OCI-LY1 (cell line): ENCODE measurements around the gene SH3RF3.

Experiments used
- H2AFZ ChIP-seq: fragments of 200-600 bp; sonication (generic), shearing (Covaris generic); 2 replicates; pipeline ENCODE4 v1.6.0; 2014; ENCODE audit warnings: antibody characterized with exemption, mild to moderate bottlenecking, low read length
- H3F3A ChIP-seq: fragments of 200-600 bp; sonication (generic), shearing (Covaris generic); 2 replicates; pipeline ENCODE4 v1.6.0; 2014; ENCODE audit warnings: mild to moderate bottlenecking, antibody characterized with exemption, low read length, moderate library complexity; ENCODE audit not compliant: insufficient read depth
- H3K27ac ChIP-seq: fragments of 200-600 bp; sonication (generic); 2 replicates; pipeline ENCODE4 v1.5.1; 2014; ENCODE audit warnings: low read length, mixed run types, mild to moderate bottlenecking, low read depth; ENCODE audit not compliant: poor library complexity, severe bottlenecking
- H3K27me3 ChIP-seq: fragments of 200-600 bp; sonication (generic); 2 replicates; pipeline ENCODE4 v1.6.0; 2014; ENCODE audit warnings: antibody characterized with exemption, mild to moderate bottlenecking, low read length, moderate library complexity; ENCODE audit not compliant: insufficient read depth
- H3K36me3 ChIP-seq: fragments of 200-600 bp; sonication (generic); 2 replicates; pipeline ENCODE4 v1.6.1; 2014; ENCODE audit warnings: mild to moderate bottlenecking, antibody characterized with exemption, low read length, moderate library complexity, mixed read lengths; ENCODE audit not compliant: insufficient read depth
- H3K4me1 ChIP-seq: fragments of 200-600 bp; sonication (generic); 2 replicates; pipeline ENCODE4 v1.5.1; 2014; ENCODE audit warnings: mild to moderate bottlenecking, low read length, moderate library complexity; ENCODE audit not compliant: insufficient read depth, severe bottlenecking
- H3K4me2 ChIP-seq: fragments of 200-600 bp; sonication (generic), shearing (Covaris generic); 2 replicates; pipeline ENCODE4 v1.6.1; 2014; ENCODE audit warnings: low read length
- H3K4me3 ChIP-seq: fragments of 200-600 bp; sonication (generic); 2 replicates; pipeline ENCODE4 v1.5.1; 2014; ENCODE audit warnings: low read length, low read depth, mild to moderate bottlenecking, mixed read lengths; ENCODE audit not compliant: poor library complexity, severe bottlenecking
- H3K79me2 ChIP-seq: fragments of 200-600 bp; shearing (Covaris generic); 2 replicates; pipeline ENCODE4 v1.6.1; 2016; ENCODE audit warnings: mixed run types, low read length, mixed read lengths; ENCODE audit not compliant: insufficient read depth
- H3K9ac ChIP-seq: fragments of 200-600 bp; sonication (generic), shearing (Covaris generic); 2 replicates; pipeline ENCODE4 v1.6.1; 2014; ENCODE audit warnings: mild to moderate bottlenecking, low read length, mixed read lengths
- H3K9me2 ChIP-seq: fragments of 200-600 bp; sonication (generic), shearing (Covaris generic); 2 replicates; pipeline ENCODE4 v1.6.1; 2014; ENCODE audit warnings: low read depth, mild to moderate bottlenecking, low read length, mixed read lengths
- H3K9me3 ChIP-seq: fragments of 200-600 bp; shearing (Covaris generic); 2 replicates; pipeline ENCODE4 v1.6.1; 2014; ENCODE audit warnings: low read length, mixed read lengths
- H4K20me1 ChIP-seq: fragments of 200-600 bp; sonication (generic), shearing (Covaris generic); 2 replicates; pipeline ENCODE4 v1.6.0; 2016; ENCODE audit warnings: mild to moderate bottlenecking, low read length; ENCODE audit not compliant: insufficient read depth
- EZH2 ChIP-seq: fragments of 200-600 bp; sonication (generic), shearing (Covaris generic); IDR thresholded peaks from 2 replicates; pipeline ENCODE4 v1.8.0; 2017; ENCODE audit warnings: borderline replicate concordance, mixed run types, mild to moderate bottlenecking, antibody characterized with exemption, low read length, moderate library complexity, mixed read lengths
- TF ChIP-seq, protein P1 (sequence below): fragments of 200-600 bp; sonication (generic), shearing (Covaris generic); IDR thresholded peaks from 2 replicates; pipeline ENCODE4 v1.5.1; 2017; ENCODE audit warnings: mild to moderate bottlenecking, antibody characterized with exemption, low read length, moderate library complexity, mixed read lengths

The SH3RF3 gene

GRCh38 chr2:109259671-109260070 lies 130.7 kb downstream of the SH3RF3 start:
- H3K9ac ChIP-seq: no peak overlapping the region
- no peak overlapping the region for H3K27ac ChIP-seq
- H3K27me3 ChIP-seq: peaks cover 10% of the 10 kb centered on the region
- H3K9me2 ChIP-seq: no peaks in the 10 kb centered on the region
- no peak overlapping the region for H2AFZ ChIP-seq
- no peaks in the 10 kb centered on the region for H3F3A ChIP-seq
- H3K9me3 ChIP-seq: no peaks in the 10 kb centered on the region
- no peaks in the 10 kb centered on the region for H4K20me1 ChIP-seq
- no peak overlapping the region for H3K4me3 ChIP-seq
- H3K4me1 ChIP-seq: no peaks in the 10 kb centered on the region
- H3K79me2 ChIP-seq: no peaks in the 10 kb centered on the region
- no peak overlapping the region for H3K4me2 ChIP-seq
- TF ChIP-seq EZH2: no peak
- TF ChIP-seq, protein P1, sequence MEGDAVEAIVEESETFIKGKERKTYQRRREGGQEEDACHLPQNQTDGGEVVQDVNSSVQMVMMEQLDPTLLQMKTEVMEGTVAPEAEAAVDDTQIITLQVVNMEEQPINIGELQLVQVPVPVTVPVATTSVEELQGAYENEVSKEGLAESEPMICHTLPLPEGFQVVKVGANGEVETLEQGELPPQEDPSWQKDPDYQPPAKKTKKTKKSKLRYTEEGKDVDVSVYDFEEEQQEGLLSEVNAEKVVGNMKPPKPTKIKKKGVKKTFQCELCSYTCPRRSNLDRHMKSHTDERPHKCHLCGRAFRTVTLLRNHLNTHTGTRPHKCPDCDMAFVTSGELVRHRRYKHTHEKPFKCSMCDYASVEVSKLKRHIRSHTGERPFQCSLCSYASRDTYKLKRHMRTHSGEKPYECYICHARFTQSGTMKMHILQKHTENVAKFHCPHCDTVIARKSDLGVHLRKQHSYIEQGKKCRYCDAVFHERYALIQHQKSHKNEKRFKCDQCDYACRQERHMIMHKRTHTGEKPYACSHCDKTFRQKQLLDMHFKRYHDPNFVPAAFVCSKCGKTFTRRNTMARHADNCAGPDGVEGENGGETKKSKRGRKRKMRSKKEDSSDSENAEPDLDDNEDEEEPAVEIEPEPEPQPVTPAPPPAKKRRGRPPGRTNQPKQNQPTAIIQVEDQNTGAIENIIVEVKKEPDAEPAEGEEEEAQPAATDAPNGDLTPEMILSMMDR: no peak
- H3K36me3 ChIP-seq: no peaks in the 10 kb centered on the region

GRCh38 chr2:109260116-109260855 lies 131.3 kb downstream of the SH3RF3 start:
- no peaks in the 10 kb centered on the region for H3F3A ChIP-seq
- no peak overlapping the region for H3K4me3 ChIP-seq
- no peaks in the 10 kb centered on the region for H4K20me1 ChIP-seq
- no peak overlapping the region for H3K4me2 ChIP-seq
- no peak overlapping the region for H3K27ac ChIP-seq
- H3K9me2 ChIP-seq: no peaks in the 10 kb centered on the region
- no peaks in the 10 kb centered on the region for H3K36me3 ChIP-seq
- H3K27me3 ChIP-seq: peaks cover 4% of the 10 kb centered on the region
- H3K9me3 ChIP-seq: no peaks in the 10 kb centered on the region
- TF ChIP-seq, protein P1: no peak
- TF ChIP-seq EZH2: no peak
- no peak overlapping the region for H2AFZ ChIP-seq
- no peaks in the 10 kb centered on the region for H3K4me1 ChIP-seq
- H3K79me2 ChIP-seq: no peaks in the 10 kb centered on the region
- H3K9ac ChIP-seq: no peak overlapping the region

DNA sequence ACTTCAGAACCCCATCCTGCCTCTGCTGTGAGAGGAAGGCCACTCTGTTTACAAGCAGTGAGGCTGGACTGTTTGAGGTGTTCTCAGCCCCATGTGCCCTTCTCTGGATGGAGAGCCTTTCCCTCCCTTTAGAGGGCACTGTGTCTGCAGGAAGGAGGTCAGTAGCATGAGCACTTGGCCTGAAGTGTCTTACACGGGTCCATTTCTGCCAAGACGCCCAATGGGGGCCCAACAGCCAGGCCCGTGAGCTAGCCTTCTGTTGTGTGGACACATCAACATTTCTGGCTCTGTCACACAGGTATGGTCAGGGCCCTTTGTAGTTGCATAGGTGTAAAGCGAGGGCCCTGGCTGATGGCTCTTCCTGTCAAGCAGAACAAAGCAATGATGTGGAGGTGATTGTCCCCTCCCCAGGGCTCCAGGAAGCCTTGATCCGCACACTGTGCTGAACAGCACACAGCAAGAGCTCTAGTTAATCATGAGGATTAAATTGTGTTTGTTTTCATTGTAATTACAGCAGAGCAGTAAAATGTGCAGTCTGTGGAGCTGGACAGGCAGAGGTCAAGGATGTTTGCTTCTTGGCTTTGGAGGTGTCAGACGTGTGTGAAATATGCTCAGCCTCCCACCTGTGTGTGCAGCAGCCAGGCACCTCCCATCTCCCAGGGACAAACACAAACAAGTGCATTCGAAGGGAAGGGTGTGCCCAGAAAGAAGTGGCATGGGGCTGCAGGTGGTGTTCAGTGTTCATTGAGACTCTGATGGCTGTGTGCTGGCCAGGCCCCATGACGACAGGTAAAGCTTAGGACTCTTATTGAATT lies 132.1 kb downstream of the SH3RF3 start:
- H3F3A ChIP-seq: no peaks in the 10 kb centered on the region
- TF ChIP-seq, protein P1: no peak
- TF ChIP-seq EZH2: no peak
- H3K4me3 ChIP-seq: no peak overlapping the region
- no peaks in the 10 kb centered on the region for H3K9me3 ChIP-seq
- no peak overlapping the region for H3K4me2 ChIP-seq
- H3K9ac ChIP-seq: no peak overlapping the region
- no peaks in the 10 kb centered on the region for H3K36me3 ChIP-seq
- H2AFZ ChIP-seq: no peak overlapping the region
- no peaks in the 10 kb centered on the region for H3K9me2 ChIP-seq
- no peaks in the 10 kb centered on the region for H3K4me1 ChIP-seq
- peaks cover 4% of the 10 kb centered on the region; the same call in 1 of the 2 replicates for H3K27me3 ChIP-seq
- H4K20me1 ChIP-seq: no peaks in the 10 kb centered on the region
- H3K79me2 ChIP-seq: no peaks in the 10 kb centered on the region
- no peak overlapping the region for H3K27ac ChIP-seq
